GM19193 (cell line): Measurements from ENCODE around the gene UBE2D2.

ENCODE experiments used
- POLR2A ChIP-seq: IDR thresholded peaks from 4 replicates; pipeline ENCODE4 v1.6.1; 2011; ENCODE audit not compliant: insufficient read depth, insufficient read length; ENCODE audit errors: extremely low read depth

The UBE2D2 gene

GRCh38 chr5:139552893-139553575 lies 8.1 kb upstream of the UBE2D2 start:
- no peak for TF ChIP-seq POLR2A

GRCh38 chr5:139554264-139554663 lies 6.9 kb upstream of the UBE2D2 start:
- no peak for TF ChIP-seq POLR2A

DNA sequence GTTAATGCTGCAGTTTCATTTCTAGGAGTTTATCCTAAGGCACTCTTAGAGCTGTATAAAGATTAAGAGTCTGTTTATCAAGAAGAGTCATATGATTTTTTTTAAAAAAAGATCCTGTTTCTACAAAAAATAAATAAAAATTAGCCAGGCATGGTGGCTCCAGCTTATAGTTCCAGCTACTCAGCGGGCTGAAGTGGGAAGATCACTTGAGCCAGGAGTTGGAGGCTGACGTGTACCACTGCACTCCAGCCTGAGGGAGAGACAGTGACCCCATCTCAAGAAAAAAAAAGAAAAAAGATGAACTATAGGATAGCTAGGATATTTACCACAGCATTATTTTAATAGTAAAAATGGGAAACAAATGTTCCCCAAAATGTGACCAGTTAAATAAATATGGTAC lies 3.3 kb upstream of the UBE2D2 start:
- TF ChIP-seq POLR2A, result no peak

DNA sequence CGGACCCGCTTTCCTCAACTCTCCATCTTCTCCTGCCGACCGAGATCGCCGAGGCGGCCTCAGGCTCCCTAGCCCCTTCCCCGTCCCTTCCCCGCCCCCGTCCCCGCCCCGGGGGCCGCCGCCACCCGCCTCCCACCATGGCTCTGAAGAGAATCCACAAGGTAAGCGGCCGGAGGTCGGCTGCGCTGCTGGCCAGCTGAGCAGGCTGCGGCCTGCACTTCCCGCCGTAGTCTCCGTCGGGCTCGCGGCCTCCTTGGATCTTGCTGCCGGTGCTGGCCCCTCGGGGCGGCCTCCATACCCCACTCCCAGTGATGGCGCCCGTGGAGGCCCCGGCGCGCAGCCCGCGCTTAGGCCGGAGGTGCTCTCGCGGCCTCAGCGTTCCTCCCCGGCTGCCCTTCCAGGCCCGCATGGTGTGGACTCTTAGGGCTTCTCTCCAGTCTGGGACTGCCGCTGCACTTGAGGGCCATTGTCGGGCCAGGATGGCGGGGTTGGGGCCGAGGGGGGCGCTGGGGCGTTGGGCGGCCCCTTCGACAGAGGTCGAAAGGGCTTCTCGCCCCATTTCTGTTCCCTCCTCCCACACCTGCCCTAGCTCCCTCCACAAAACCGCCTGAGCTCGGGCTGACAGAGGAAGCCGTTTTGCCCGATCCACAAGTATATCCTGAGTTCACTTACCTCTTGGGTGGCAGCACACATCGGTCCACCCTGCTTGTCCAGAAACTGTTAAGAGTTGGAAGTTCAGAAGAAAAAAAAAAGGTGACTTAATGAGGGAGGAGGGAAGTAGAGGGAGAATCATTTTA lies 714 bp downstream of the UBE2D2 start:
- TF ChIP-seq POLR2A, result no peak

DNA sequence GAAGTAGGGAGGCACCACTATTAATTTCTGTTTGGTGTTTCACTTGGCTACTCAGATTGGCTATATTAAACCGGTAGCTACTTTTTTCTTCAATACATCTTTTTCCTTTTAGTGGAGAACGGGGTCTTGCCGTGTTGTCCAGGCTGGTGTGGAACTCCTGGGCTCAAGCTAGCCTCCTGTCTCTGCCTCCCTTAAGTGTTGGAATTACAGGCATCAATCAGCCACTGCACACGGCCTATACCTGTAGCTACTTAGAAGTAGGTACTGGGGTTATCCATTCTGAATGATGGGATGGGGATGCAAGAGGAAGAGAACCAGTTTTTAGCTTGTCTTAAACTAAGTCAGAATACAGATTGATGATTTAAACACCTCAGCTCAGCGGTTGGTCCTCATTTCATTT lies 1.7 kb downstream of the UBE2D2 start:
- no peak for TF ChIP-seq POLR2A

DNA sequence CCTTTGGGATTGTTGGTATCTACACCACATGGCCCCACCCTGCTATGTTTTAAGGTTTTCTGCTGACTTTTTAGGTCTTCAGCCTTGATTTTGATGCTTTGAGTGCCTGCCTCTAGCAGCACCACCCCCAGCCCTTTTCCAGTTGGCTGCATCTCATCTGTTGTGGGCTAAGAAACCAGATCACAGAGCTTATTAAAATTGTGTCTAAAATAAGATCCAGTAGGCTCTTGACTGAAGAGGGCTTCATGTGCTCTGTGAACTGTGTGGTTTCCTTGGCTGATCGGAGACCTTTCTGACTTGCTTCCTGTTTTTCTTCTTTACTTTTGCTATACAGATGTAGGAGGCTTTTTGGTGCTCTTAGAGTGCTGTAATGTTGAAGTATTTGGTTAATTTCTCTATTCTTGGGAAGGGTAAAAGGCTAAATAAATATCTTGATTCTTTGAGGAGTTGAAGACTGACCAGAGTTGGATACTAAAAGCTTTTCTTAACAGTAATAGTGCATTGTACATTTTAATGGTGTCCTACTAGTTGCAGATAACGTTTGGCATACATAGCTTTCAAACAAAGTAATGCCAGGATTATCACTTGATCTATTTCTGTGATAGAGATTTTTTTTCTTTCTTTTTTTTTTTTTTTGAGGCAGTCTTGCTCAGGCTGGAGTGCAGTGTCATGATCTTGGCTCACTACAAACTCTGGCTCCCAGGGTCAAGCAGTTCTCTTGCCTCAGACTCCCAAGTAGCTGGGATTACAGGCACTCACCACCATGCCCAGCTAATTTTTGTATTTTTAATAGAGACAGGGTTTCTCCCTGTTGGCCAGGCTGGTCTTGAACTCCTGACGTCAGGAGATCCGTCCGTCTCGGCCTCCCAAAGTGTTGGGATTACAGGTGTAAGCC lies 4.5 kb downstream of the UBE2D2 start:
- no peak for TF ChIP-seq POLR2A

- no peak for TF ChIP-seq POLR2A
Observed at GRCh38 chr5:139566611-139567010, 5.5 kb downstream of the UBE2D2 start.

DNA sequence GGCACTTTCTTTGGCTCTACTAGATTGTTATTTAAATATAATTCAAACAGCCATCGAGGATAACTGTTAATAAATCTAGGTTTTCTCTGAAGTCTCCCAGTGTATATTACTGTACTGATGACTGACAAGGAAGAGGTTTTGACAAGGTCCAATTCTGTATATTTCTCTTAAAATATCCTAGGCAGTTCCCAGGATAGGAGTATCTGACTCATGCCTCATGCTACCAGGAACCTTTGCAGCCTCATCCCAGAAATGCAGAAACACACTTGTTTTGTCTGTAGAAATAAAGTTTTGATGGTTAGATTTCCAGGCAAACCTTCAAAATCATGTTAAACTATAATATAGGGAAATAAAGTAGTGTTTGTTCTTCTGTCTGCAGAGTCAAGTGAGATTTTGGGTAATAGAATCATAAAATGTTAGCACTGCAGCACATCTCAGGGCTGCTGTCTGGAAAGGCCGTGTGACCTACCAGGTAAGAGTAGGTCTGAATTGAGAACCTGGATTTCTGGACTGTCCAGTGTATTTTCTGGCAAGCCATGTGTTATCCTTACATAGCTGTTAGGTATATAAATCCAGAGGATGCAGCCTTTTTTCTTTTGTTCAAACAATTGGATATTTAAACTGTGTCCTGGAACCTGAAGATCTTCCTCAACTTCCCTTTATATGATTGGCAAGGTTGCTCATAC lies 8.3 kb downstream of the UBE2D2 start:
- no peak for TF ChIP-seq POLR2A

DNA sequence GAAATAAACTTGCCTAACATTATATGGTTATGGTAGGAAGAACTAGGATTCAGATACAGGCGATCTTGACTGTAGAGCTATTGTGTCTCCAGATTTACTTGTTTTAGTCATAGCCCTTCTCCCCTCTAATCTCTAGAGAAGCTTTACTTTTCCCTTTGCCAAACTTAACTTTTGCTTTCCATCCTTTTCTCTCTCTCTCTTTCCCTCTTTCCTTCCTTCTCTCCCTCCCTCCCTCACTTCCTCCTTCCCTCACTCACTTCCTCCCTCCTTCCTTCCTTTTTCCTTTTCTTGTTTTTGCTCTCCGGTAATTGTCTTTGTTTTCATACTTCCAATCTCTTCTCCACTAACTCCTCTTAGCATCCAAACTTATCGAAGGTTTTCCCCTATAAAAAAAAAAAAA lies 10.4 kb downstream of the UBE2D2 start:
- TF ChIP-seq POLR2A, result no peak

GRCh38 chr5:139571966-139572365 lies 10.8 kb downstream of the UBE2D2 start:
- no peak for TF ChIP-seq POLR2A

- no peak for TF ChIP-seq POLR2A
Observed at GRCh38 chr5:139574641-139575312, 13.6 kb downstream of the UBE2D2 start.

- no peak for TF ChIP-seq POLR2A
Observed at GRCh38 chr5:139575313-139575646, 14.1 kb downstream of the UBE2D2 start.

DNA sequence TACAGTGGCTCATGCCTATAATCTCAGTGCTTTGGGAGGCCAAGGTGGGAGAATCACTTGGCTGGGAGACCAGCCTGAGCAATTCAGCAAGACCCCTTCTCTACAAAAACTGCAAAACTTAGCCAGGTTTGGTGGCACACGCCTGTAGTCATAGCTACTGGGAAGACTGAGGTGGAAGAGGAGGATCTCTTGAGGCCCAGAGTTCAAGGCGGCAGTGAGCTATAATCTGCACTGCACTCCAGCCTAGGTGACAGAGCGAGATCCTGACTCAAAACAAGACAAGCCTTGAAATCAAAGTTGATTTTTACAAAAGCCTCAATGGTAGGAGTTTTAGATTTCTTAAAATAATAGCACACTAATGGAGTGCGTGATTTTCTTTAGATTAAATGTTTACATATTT lies 14.6 kb downstream of the UBE2D2 start:
- no peak for TF ChIP-seq POLR2A

DNA sequence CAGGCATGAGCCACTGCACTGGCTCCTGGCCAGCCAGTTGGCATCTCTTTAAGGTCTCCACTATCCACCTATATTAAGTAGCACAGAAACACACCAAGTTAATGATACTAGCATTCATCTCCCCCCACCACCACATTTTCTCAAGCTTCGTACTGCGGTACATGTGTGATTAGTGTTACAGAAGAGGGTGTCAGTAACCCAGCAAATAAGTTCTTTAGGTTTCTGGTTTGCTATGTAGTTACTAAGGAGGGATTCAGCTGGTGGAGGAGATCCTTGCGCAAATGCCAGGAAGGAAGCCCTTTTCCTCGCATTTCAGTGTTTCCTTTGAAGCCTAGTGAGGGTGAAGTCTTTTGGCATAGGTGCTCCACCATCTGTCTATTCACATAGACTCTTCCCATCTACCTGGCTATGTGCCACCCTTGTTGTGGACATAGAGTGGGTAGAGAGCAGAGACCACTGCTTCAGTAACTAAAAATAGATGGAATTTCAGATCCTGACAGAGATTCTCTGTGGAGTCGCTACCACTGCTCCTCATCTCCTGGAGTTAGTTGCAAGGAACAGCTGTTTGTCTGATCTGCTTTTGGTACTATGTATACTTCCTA lies 16.7 kb downstream of the UBE2D2 start:
- no peak for TF ChIP-seq POLR2A
